ENCODE measurements around the gene ANKH.

GRCh38 chr5:14739981-14740380, 131.6 kb downstream of the ANKH start:
- no peak for TF ChIP-seq CTCF (IDR thresholded peaks at IDR 0.05)
- no peak for TF ChIP-seq EP300 (IDR thresholded peaks at IDR 0.05)
- TF ChIP-seq POLR2A (IDR thresholded peaks at IDR 0.05; ENCODE audit: low read depth): no peak
- no peak for TF ChIP-seq POLR2AphosphoS5 (IDR thresholded peaks at IDR 0.05)
